GM19023 (cell line): ENCODE measurements around the gene GGA1.
"Not testable (repeated sequence)": the region's sequence is repeated elsewhere in the genome, so short reads cannot be mapped to it uniquely, and the experiment has no call there.

Source experiments
- ATAC-seq: cut with Tn5 transposase; IDR thresholded peaks from one replicate; pipeline ENCODE4 v1.9.1; 2021; ENCODE audit warnings: mild to moderate bottlenecking, moderate library complexity; ENCODE audit not compliant: unreplicated experiment

Gene GGA1

DNA sequence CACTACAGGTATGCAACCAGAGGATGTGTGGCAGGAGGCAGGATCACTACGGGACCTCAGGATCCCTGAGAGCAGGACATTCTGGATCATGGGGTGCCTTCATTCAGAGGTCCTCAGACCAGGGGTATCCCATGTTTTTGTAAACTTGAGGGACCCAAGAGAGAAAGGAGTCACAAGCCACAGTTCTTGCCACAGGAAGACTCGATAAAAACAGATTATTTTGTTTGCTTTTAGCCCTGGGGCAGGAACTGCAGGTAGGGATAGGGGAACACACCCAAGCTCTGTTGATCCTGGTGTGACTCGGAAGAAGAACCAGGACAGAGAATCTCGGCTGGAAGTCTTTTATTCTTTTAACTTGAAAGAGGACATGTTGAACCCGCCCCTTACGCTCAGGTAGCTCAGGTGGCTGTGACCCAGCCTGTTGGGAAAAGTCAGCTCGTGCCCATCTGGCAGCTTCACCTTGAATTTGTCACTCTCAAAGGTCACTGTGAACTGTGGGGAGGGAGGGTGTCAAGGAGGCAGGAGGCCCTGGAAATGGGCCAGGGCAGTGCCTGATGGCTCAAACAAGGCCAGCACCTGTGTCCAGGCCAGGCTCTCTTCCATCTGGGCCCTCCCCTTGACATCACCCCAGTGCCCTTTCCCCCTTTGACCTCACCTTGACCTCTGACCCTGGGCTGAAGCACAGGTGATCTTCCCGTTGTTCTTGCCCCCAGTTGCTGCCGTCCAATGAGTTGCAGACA lies 38.5 kb upstream of the GGA1 start:
- no peak for ATAC-seq

DNA sequence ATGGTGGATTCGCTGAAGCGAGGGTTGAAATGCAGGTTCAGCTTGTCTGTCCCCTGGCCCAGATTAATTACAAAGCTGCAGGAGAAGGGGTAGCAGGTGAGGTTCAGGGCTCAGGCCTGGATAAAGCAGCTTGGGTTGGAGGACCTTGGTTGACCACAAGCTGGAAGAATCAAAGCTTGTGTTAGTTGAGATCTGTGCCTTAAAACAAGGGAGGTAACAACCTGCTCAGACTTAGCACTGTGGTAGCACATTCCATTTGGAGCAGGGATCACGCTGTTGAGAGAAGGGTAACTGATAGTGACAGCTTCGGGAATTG lies 38.0 kb upstream of the GGA1 start:
- ATAC-seq, result no peak

DNA sequence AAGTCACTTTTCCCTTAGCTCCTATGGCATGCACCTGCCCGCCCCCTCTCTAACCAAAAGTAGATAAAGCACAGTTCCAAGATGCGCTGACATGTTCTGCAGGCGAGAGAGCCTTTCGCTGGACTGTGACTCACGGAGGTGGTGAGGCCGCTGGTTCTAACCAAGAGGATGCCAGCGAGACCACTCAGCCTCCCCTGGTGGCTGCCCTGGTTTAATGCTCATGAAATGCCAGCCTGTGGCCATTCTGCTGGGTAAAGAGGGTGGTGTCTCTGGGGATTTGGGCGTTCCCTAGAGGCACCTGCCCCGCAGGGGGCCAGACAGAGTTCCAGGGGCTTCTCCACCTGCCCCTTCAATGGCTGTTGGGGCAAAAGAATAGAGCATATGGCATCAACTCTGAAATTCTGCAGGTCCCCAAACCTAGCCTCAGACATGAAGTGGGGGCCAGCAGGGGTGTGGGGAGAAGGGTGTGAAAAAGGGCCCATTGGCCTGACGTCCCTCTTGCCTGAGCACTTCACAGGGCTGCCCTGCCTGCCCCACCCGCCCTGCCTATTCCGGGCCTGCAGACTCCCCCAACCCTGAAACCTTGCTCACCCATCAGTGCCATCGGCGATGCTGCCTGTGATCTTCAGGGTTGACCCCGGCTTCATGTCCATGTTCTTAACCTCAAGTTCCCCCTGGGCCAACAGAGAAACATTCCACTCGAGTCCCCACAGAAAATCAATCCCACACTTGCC lies 37.2 kb upstream of the GGA1 start:
- ATAC-seq, result no peak

DNA sequence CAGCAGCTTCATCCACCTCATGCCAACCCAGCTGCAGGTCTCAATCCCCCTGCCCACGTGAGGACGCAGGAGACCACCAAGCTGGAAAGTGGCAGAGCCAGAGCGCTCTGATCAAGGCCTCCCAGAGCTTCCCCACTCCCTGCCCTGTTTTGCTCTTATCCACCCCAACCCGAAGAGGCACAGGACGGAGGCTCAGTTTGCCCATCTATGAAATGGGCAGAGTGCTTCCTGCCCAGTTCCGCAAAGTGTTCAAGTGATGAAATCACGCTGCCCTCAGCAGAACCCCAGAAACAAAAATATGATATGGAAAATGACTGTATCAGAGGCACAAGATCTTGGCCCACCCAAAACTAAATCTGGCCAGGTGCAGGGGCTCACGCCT lies 36.7 kb upstream of the GGA1 start:
- no peak for ATAC-seq

DNA sequence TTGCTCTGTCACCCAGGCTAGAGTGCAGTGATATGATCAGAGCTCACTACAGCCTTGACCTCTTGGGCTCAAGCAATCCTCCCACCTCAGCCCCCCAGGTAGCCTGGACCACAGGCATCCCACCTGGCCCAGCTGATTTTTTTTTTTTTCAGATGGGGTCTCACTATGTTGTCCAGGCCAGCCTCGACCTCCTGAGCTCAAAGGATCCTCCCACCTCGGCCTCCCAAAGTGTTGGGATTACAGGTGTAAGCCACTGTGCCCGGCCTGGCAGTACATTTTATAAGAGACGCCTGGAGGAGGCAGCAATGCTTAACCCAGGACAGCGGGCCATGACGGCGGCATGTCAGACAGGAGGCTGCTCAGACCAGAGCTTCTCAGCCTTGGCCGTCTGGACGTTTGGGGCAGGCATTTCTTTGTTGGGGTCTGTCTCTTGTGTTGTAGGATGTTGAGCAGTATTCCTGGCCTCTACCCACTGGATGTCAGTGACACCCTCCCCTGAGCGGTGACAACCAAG lies 33.1 kb upstream of the GGA1 start:
- ATAC-seq, result no peak

DNA sequence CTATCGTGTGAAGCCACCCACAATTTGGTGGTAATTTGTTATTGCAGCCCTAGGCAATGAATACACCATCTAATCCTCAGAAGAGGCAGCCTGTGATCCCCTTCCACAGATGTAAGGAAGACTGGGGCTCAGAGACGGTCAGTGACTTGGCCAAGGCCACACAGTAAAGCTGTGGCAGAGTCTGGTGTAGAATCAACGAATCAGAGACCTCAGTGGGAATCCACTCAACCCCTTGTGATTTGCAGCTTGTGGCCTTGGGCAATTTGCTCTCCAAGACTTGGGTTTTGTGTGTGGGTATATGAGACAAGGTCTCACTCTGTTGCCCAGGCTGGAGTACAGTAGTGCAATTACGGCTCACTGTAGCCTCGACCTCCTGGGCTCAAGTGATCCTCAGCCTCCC lies 30.6 kb upstream of the GGA1 start:
- ATAC-seq, result no peak

DNA sequence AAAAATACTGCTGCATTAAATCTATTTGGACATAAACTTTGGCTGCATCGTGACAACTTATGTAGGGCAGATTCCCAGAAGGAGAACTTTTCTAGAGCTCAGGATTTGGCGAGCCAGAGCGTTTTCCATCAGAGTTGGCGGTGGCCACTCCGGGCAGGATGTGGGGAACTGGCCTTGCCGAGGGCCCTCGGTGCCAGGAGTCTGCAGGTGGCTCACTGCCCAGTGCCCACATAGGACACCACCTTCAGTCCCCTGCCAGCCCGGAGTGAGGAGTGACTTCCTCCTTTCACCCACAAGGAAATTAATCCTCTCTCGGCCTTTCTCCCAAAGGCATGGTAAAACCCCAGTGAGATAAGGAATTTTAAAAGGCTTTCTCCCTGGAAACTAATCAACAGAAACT lies 27.1 kb upstream of the GGA1 start:
- ATAC-seq, result no peak

DNA sequence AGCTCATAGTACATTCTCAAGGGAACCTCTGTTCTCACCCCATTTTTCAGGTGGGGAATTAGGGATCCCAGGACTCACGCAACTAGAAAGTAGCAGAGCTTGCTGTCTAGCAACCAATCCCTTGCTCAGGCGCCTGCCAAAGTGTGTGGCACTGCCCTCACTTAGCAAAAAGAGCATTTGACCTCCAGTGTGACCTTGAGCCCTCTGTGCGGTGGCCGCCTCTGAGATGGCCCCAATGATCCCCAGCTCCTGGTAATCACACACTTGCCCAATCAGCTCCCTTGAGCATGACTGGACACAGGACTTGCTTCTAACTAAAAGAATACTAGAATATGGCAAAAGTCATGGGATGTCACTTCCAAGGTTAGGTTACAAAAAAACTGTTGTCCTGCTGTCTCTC lies 26.1 kb upstream of the GGA1 start:
- no peak for ATAC-seq

DNA sequence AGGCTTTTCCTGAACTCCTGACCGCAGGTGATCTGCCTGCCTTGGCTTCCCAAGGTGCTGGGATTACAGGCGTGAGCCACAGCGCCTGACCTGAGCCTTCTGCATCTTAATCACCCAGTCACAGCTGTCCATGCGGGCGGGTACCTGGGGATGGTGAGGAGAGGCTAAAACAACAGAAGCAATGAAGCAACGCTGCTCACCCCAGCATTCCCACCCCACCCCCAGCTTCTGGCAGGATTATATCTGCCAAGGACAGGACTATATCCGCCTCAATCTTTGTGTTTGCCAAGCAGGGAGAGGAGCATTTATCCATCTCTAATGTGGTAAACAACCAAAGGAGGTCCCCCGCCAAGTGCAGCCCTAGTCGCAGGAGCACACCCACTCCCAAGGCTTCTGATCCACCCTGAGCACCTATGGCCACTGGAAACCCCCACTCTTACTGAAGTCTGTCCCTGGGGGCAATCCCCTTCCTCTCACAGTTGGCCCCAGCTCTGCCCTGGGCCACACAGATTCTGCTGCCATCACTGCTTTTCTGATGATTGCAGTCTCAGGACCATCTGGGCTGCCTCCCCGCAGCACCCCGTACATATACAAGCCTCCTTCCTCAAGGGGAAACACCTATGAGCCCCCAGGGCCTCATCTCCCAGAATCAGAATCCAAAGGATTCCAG lies 20.0 kb upstream of the GGA1 start:
- no peak for ATAC-seq

DNA sequence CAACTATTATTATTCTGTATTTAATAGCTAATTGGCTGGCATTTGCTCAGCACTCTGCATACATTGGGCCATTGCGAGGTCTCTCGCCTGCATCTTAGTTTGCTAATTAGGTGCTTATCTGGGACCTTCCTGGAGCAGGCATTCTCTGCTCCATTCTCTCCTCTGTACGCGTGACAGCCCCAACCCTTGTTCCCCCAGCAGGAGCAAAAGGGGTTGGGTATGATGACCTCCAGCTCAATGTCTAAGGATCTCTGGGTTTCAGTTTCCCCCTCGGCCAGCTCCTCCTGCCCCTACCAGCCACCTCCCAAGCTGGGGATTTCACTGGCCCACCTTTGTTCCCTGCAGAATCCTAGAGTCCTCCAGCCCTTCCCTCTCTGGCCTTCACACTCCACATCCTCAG lies 19.0 kb upstream of the GGA1 start:
- ATAC-seq, result no peak

DNA sequence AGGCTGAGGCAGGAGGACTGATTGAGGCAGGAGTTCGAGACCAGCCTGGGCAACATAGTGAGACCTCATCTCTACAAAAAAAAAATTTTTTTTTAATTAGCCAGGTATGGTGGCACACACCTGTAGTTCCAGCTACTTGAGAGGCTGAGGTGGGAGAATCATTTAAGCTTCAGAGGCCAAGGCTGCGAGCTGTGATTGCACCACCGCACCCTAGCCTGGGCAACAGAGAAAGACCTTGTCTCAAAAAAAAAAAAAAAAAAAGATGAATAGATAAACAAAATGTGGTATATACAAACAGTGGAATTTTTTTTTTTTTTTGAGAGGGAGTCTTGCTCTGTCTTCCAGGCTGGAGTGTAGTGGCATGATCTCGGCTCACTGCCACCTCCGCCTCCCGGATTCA lies 17.6 kb upstream of the GGA1 start:
- not testable (repeated sequence) for ATAC-seq

DNA sequence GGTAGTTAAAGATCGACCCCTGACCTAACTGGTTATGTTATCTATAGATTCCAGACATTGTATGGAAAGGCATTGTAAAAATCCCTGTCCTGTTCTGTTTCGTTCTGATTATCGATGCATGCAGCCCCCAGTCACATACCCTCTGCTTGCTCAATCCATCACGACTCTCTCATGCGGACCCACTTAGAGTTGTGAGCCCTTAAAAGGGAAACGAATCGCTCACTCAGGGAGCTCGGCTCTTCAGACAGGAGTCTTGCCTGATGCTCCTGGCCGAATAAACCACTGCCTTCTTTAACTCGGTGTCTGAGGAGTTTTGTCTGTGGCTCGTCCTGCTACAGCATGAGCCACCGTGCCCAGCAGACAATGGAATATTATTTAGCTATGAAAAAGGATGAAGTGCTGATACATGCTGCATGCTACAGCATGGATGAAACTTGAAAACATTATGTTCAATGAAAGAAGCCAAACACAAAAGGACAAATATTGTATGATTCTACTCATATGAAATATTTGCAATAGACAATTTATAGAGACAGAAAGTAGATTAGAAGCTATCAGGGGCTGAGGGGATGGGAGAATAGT lies 16.7 kb upstream of the GGA1 start:
- ATAC-seq, result no peak

DNA sequence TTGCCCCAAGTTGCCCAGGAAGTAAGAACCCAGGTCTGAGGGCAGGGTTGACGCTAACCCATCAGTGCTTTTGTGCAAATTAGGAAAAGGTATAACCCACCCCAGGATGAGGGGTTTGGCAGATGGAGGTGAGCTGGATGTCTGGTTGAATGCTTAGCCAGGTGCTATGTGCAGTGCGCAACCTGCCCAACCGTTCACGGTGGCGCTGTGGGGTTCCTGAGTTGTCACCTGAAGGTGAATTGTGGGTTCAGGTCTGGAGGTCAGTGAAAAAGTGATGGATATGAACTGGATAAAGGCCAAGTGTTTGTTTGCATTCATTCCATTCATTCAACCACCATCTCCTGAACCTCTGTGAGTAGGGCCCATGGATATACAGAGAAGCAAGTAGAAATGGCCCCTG lies 14.4 kb upstream of the GGA1 start:
- ATAC-seq, result no peak

DNA sequence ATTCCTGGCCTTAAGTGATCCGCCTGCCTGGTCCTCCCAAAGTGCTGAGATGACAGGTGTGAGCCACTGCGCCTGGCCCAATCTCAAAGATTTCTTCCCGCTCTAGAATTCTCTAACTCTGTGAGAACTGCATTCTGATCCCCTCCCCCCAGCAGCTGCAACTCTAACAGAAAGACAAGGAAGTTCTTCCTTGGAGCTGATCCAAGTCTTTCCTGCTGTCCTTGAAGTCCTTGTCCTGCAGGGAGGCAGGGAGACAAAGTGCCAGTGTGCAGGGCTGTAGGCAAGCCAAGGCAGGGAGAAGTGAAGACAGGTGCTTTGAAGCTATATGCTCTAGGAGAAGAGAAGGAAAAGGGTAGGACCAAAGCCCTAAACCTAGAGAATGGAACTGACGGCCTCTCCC lies 9.5 kb upstream of the GGA1 start:
- ATAC-seq, result no peak

DNA sequence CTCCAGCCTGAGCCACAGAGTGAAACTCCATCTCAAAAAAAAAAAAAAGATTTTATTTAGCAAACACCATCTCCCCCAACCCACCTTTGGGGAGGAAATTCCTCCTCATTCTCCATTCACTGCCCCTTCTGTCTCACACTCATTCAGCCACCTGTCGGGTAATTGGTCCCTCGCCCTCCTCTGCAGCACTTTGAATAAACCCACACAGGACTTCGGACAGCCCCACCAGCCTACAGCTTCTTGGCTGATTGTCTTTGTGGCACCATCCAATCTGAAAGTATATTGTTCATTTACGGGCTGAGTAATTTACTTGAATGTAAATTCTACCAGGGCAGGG lies 7.5 kb upstream of the GGA1 start:
- ATAC-seq, result no peak

DNA sequence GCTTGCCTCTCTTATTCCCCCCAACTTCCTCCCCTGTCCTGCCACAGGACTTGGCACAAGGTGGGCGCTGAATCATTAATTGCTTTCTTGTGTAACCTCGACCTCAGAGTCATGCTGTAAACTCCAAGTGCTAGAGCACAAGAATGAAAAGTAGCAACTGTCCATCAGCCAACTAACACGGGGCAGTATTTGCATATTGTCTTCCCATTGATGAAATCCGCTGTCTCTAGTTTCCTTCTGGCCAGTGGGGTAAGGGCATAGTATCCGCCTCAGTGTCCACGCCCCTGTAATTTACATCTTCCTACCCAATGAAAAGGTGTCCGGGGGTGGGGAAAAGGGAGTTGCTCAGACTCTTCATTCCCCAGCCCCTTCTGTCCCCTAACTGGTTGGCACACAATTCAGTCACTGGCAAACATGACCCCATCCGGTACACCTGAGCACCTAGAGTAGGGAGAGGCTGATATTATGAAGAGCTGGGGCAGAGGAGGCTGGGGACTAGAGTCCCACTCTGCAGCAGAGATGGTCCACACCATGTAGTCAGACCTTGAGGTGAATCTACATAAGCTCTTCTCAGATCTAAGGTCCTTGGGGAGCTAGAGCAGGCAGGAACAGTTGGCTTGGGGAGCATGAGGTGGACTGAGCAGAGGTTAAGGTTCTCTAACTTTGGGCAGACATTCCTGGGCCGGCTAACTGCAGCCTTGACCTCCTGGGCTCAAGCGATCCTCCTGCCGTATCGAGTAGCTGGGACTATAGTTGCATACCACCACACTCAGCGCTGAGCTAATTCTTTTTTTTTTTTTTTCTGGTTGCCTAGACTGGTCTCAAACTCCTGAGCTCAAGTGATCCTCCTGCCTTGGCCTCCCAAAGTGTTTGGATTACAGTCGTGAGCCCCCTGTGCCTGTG lies 6.8 kb upstream of the GGA1 start:
- no peak for ATAC-seq

DNA sequence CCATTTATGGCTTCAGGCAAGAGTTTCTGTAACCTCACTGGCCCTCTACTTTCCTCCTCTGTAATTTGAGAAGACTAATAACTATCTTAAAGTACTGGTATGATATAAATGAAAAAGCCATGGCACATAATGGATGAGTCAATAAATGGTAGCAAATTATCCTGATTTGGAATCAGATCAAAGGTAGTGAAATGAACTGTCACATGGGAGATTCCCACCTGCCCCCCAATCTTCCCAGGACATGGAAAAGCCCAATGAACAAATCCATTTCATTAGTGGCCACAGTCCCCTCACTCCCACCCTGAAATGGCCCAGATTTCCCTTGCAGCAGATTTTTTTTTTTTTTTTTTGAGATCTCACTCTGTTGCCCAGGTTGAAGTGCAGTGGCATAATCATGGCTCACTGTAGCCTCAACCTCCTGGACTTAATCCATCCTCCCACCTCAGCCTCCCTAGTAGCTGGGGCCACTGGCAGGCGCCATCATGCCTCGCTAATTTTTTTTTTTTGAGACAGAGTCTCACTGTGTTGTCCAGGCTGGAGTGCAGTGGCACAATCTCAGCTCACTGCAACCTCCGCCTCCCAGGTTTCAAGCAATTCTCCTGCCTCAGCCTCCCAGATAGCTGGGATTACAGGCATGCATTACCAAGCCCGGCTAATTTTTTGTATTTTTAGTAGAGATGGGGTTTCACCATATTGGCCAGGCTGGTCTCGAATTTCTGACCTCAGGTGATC lies 5.9 kb upstream of the GGA1 start:
- ATAC-seq, result not testable (repeated sequence)

DNA sequence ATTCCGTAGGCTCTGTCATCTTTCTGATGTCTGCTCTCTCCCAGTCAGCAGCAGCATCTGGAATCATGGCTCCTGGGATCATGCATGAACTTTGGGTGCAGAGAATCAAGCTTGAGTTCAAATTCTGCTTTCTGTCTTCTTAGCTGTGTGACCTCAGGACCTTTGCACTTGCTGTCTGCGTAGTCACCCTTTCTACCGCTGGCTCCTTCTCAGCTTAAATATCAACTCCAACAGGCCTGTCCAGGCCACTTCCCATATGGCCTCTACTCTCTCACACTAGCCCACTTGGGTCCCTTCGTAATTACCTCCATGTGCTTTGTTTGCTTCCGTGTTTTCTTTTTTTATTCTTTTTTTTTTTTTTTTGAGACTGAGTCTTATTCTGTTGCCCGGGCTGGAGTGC lies 4.6 kb upstream of the GGA1 start:
- ATAC-seq, result no peak

DNA sequence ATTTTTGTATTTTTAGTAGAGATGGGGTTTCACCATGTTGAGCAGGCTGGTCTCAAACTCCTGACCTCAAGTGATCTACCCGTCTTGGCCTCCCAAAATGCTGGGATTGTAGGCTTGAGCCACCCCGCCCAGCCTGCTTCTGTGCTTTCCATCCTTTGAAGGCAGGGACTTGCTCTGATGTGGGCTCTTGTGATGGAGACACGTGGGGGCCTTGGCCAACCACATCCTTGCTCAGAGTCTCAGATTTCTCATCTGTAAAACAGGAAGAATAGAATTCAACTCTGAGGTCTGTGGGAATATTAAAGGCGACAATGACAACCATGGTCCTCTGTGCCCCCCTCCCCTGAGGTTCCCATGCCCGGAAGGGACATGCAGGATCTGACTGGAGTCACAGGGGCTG lies 3.8 kb upstream of the GGA1 start:
- ATAC-seq, result no peak
